Measurements from ENCODE around the gene MKKS. TPM values are rescaled to one million over a fixed set of nuclear protein-coding genes. Genes with fewer than 3 reads are reported as not detected.

The MKKS gene
- total and polyA plus RNA-seq, 2 of the 13 experiments (the other 11 are each of a cell fraction or from before 2014, with no cell fraction given): 26.7 to 34.5 TPM

GRCh38 chr20:10367943-10368701 lies 65.9 kb downstream of the MKKS start (continued):
- peak; percentile 53; the same call in 1 of the 2 replicates for TF ChIP-seq ARNT2 (CRISPR knock-in tag; IDR thresholded peaks at IDR 0.05; ENCODE audit: low read depth)
- TF ChIP-seq MLXIP (CRISPR knock-in tag; IDR thresholded peaks at IDR 0.05; ENCODE audit: borderline replicate concordance): no peak
- TF ChIP-seq ZNF431 (CRISPR knock-in tag; IDR thresholded peaks at IDR 0.05; ENCODE audit: borderline replicate concordance, low read depth): no peak
- no peak for TF ChIP-seq GTF3A (CRISPR knock-in tag; conservative IDR thresholded peaks at IDR 0.05)
- TF ChIP-seq ZNF451 (CRISPR knock-in tag; IDR thresholded peaks at IDR 0.05): no peak
- TF ChIP-seq KAT7 (CRISPR knock-in tag; IDR thresholded peaks at IDR 0.05; ENCODE audit: borderline replicate concordance): no peak; the same call in 1 of the 2 replicates
- TF ChIP-seq YY1 (IDR thresholded peaks at IDR 0.05; ENCODE audit: insufficient read depth, insufficient replicate concordance, low read depth, low read length): no peak
- TF ChIP-seq NFE2L2 (IDR thresholded peaks at IDR 0.05; ENCODE audit: low read length): no peak
- no peak; the same call in 1 of the 2 replicates for TF ChIP-seq ZBED4 (CRISPR knock-in tag; IDR thresholded peaks at IDR 0.05; ENCODE audit: borderline replicate concordance)
- no peak for TF ChIP-seq ZNF136 (CRISPR knock-in tag; IDR thresholded peaks at IDR 0.05; ENCODE audit: low read depth)
- peak; percentile 26 for TF ChIP-seq ERF (CRISPR knock-in tag; IDR thresholded peaks at IDR 0.05)
- TF ChIP-seq ZNF598 (CRISPR knock-in tag; IDR thresholded peaks at IDR 0.05; ENCODE audit: borderline replicate concordance): no peak
- 0 out of 2 replicates have a peak, but pooled peaks have one; percentile 33 for TF ChIP-seq ZFAT (CRISPR knock-in tag; conservative IDR thresholded peaks at IDR 0.05)
- peak; percentile 97 for TF ChIP-seq NFIC (IDR thresholded peaks at IDR 0.05; ENCODE audit: low read length)
- TF ChIP-seq BATF2 (CRISPR knock-in tag; IDR thresholded peaks at IDR 0.05): no peak
- peak; percentile 87 for TF ChIP-seq HDAC2 (CRISPR knock-in tag; IDR thresholded peaks at IDR 0.05)
- no peak for TF ChIP-seq POGK (CRISPR knock-in tag; conservative IDR thresholded peaks at IDR 0.05)
- no peak for TF ChIP-seq ZNF790 (CRISPR knock-in tag; IDR thresholded peaks at IDR 0.05; ENCODE audit: borderline replicate concordance)
- no peak for TF ChIP-seq IRF1 (CRISPR knock-in tag; IDR thresholded peaks at IDR 0.05; ENCODE audit: low read depth)

Data from HepG2 (cell line).